ENCODE results near the gene DYNC2H1. TPM values are rescaled to one million over a fixed set of nuclear protein-coding genes. Genes with fewer than 3 reads are reported as not detected.

DYNC2H1 gene
- total RNA-seq, 2 donors from 2014 or later = 7.3 to 20.0 TPM

DNA sequence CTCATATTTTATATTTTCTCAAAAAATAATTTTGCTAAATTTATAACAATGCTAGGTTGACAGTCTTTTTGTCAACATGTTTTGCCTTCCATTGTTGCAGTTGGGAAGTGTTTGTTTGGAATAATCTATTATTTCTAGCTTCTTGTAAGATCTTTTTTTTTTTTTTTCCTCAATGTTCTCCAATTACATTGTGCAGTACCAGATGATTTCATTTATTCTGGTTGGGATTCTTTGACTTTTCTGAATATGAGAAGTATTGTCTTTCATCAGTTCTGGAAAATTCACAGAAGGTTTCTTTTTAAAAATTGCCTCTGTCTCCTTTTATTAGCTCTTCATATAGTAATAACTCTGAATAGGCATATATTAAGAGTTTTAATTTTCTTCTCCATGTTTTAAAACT lies 245.4 kb downstream of the DYNC2H1 start:
- Histone ChIP-seq H3K27me3 (replicated peaks; ENCODE audit: insufficient read depth) (no peaks in the 10 kb centered on the region), H3K4me1 (ENCODE audit: control insufficient read depth in 1 of 2, low read depth in 2 of 2) (no peaks in the 10 kb centered on the region), H3K27ac (no peak overlapping the region), H3K4me3 (no peak overlapping the region), H3K36me3 (no peaks in the 10 kb centered on the region), H3K9me3 (no peaks in the 10 kb centered on the region)
- no peak for ATAC-seq (ENCODE audit: insufficient number of reproducible peaks, low FRiP score, low read depth)
- no peak for DNase-seq (ENCODE audit: low spot score)
- TF ChIP-seq, protein P1, sequence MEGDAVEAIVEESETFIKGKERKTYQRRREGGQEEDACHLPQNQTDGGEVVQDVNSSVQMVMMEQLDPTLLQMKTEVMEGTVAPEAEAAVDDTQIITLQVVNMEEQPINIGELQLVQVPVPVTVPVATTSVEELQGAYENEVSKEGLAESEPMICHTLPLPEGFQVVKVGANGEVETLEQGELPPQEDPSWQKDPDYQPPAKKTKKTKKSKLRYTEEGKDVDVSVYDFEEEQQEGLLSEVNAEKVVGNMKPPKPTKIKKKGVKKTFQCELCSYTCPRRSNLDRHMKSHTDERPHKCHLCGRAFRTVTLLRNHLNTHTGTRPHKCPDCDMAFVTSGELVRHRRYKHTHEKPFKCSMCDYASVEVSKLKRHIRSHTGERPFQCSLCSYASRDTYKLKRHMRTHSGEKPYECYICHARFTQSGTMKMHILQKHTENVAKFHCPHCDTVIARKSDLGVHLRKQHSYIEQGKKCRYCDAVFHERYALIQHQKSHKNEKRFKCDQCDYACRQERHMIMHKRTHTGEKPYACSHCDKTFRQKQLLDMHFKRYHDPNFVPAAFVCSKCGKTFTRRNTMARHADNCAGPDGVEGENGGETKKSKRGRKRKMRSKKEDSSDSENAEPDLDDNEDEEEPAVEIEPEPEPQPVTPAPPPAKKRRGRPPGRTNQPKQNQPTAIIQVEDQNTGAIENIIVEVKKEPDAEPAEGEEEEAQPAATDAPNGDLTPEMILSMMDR (IDR thresholded peaks at IDR 0.05) = no peak

- no peaks in the 10 kb centered on the region for H3K27me3 ChIP-seq (replicated peaks; ENCODE audit: insufficient read depth)
- DNase-seq (ENCODE audit: low spot score) (no peak), ATAC-seq (ENCODE audit: insufficient number of reproducible peaks, low FRiP score, low read depth) (no peak)
- no peaks in the 10 kb centered on the region for H3K4me1 ChIP-seq (ENCODE audit: control insufficient read depth in 1 of 2, low read depth in 2 of 2)
- no peak overlapping the region for H3K4me3 ChIP-seq
- TF ChIP-seq, protein P1 (IDR thresholded peaks at IDR 0.05) = no peak
- H3K36me3 ChIP-seq = no peaks in the 10 kb centered on the region
- no peak overlapping the region for H3K27ac ChIP-seq
- no peaks in the 10 kb centered on the region for H3K9me3 ChIP-seq
Measured at GRCh38 chr11:103358251-103358650, 249.0 kb downstream of the DYNC2H1 start.

DNA sequence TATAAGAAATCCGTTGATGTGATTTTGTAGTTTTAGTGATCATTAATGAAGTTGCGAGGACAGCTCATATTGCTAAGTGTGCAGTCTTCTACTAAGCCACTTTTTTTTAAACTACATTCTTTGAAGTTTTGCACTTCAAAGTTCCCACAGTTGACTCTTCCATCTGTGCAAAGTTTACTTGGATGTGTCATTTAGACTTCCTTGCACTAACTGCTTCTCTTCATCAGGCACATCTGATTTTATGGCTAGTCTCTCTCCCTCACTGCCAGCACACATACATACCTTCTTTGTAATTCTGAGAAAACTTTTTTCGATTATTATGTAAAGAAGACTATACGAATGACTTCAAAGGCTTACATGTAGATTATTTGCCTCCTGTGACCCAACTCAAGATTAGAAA lies 250.0 kb downstream of the DYNC2H1 start:
- H3K36me3 ChIP-seq = no peaks in the 10 kb centered on the region
- ATAC-seq (ENCODE audit: insufficient number of reproducible peaks, low FRiP score, low read depth) = no peak
- TF ChIP-seq, protein P1 (IDR thresholded peaks at IDR 0.05) = no peak
- no peak overlapping the region for H3K4me3 ChIP-seq
- no peaks in the 10 kb centered on the region for H3K4me1 ChIP-seq (ENCODE audit: control insufficient read depth in 1 of 2, low read depth in 2 of 2)
- no peak overlapping the region for H3K27ac ChIP-seq
- H3K27me3 ChIP-seq (replicated peaks; ENCODE audit: insufficient read depth) = no peaks in the 10 kb centered on the region
- no peaks in the 10 kb centered on the region for H3K9me3 ChIP-seq
- no peak for DNase-seq (ENCODE audit: low spot score)

GRCh38 chr11:103364687-103365086 lies 255.5 kb downstream of the DYNC2H1 start:
- TF ChIP-seq, protein P1 (IDR thresholded peaks at IDR 0.05) = no peak
- Histone ChIP-seq H3K27ac (no peak overlapping the region), H3K4me3 (no peak overlapping the region), H3K4me1 (ENCODE audit: control insufficient read depth in 1 of 2, low read depth in 2 of 2) (no peaks in the 10 kb centered on the region), H3K9me3 (no peaks in the 10 kb centered on the region), H3K27me3 (replicated peaks; ENCODE audit: insufficient read depth) (no peaks in the 10 kb centered on the region), H3K36me3 (no peaks in the 10 kb centered on the region)
- ATAC-seq (ENCODE audit: insufficient number of reproducible peaks, low FRiP score, low read depth) (no peak), DNase-seq (ENCODE audit: low spot score) (no peak)

DNA sequence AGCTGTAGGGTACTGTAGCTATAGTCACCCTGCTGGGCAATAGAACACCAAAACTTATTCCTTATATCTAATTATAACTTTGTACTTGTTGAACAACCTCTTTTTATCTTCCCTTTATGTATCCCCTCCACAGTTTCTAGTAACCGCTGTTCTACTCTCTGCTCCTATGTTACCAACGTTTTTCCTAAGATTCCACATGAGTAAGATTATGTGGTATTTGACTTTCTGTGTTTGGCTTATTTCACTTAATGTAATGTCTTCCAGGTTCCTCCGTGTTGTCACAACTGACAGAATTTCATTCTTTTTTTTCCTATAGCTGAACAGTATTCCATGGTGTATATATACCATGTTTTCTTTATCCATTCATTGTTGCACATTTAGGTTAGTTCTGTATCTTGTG lies 258.4 kb downstream of the DYNC2H1 start:
- H3K27ac ChIP-seq = no peak overlapping the region
- DNase-seq (ENCODE audit: low spot score) (no peak), ATAC-seq (ENCODE audit: insufficient number of reproducible peaks, low FRiP score, low read depth) (no peak)
- TF ChIP-seq, protein P1 (IDR thresholded peaks at IDR 0.05) = no peak
- no peaks in the 10 kb centered on the region for H3K9me3 ChIP-seq
- H3K36me3 ChIP-seq = no peaks in the 10 kb centered on the region
- H3K4me1 ChIP-seq (ENCODE audit: control insufficient read depth in 1 of 2, low read depth in 2 of 2) = no peaks in the 10 kb centered on the region
- no peak overlapping the region for H3K4me3 ChIP-seq
- H3K27me3 ChIP-seq (replicated peaks; ENCODE audit: insufficient read depth) = no peaks in the 10 kb centered on the region
